Cardiac fibroblast (primary cell): ENCODE measurements around the gene SLC7A6OS.

Experiments
- DNase-seq, 2 donors: peaks; one replicate each; pipeline versions ENCODE4 v3.0.0 to v3.0.0-alpha.2; 2010; ENCODE audit warnings: low read depth in 2 of 2
- H3K4me3 ChIP-seq, 2 donors: replicated peaks in 1 of 2; 1 replicate in 1 of 2; 2 replicates in 1 of 2; pipeline ENCODE4 v1.5.1; 2011; ENCODE audit warnings: low read depth in 2 of 2, low read length in 2 of 2, mild to moderate bottlenecking in 2 of 2, moderate library complexity in 1 of 2
- TF ChIP-seq, protein P1 (sequence below): IDR thresholded peaks from one replicate; pipeline ENCODE4 v1.5.1; 2011; ENCODE audit warnings: low read depth, mild to moderate bottlenecking, low read length, inconsistent platforms

Gene SLC7A6OS

DNA sequence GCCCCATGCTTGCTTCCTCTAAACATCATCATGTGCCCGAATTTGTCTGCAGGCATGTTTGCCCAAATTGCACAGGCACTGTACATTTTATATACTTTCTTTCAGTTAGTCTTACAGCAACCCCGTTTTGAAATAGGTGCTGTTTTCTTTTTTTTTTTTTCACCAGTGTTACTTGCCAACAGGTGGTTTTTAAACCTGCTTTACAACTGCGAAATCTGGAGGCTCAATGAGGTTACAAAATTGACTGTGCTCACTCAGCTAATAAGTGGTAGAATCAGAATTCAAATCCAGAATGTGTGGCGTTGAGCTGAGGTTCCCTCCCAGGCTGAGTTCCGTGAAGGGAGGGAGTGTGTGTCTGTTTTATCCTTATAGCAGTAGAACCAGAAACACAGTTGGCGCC lies 59.8 kb downstream of the SLC7A6OS start:
- TF ChIP-seq, protein P1, sequence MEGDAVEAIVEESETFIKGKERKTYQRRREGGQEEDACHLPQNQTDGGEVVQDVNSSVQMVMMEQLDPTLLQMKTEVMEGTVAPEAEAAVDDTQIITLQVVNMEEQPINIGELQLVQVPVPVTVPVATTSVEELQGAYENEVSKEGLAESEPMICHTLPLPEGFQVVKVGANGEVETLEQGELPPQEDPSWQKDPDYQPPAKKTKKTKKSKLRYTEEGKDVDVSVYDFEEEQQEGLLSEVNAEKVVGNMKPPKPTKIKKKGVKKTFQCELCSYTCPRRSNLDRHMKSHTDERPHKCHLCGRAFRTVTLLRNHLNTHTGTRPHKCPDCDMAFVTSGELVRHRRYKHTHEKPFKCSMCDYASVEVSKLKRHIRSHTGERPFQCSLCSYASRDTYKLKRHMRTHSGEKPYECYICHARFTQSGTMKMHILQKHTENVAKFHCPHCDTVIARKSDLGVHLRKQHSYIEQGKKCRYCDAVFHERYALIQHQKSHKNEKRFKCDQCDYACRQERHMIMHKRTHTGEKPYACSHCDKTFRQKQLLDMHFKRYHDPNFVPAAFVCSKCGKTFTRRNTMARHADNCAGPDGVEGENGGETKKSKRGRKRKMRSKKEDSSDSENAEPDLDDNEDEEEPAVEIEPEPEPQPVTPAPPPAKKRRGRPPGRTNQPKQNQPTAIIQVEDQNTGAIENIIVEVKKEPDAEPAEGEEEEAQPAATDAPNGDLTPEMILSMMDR, result no peak
- no peak overlapping the region for H3K4me3 ChIP-seq
- DNase-seq, result no peak

DNA sequence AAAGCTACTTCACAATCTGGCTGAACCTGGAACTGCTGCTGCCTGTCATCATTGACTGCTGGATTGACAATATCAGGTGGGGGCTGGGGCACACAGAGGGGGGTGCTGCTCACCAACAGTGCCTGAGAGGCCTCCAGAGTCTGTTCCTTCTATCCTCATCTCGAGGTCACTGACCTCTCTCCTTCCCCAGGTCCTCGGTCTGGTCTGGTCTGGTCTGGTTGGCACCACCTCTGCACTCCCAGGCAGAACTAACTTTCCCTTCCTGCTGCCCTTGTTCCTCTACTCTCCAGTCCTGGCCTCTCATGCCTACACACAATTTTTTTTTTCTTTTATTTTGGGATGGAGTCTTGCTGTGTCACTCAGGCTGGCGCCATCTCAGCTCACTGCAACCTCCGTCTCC lies 61.4 kb downstream of the SLC7A6OS start:
- H3K4me3 ChIP-seq, result no peak overlapping the region
- TF ChIP-seq, protein P1, result no peak
- DNase-seq, result no peak
